GM12878 (cell line): ENCODE results near the gene HEATR1. TPM values are rescaled to one million over a fixed set of nuclear protein-coding genes. Genes with fewer than 3 reads are reported as not detected.

ENCODE experiments used
- BCL11A ChIP-seq: IDR thresholded peaks from 2 replicates; pipeline ENCODE4 v1.6.1; 2011; ENCODE audit warnings: low read depth, low read length
- HDAC6 ChIP-seq: fragments of 200-600 bp; sonication (generic); IDR thresholded peaks from one replicate; pipeline ENCODE4 v1.8.0; 2017; ENCODE audit warnings: antibody characterized with exemption; ENCODE audit not compliant: unreplicated experiment
- IKZF1 ChIP-seq: fragments of 450-650 bp; conservative IDR thresholded peaks from 2 replicates; pipeline ENCODE4 v1.6.1; 2017; ENCODE audit warnings: antibody characterized with exemption, mild to moderate bottlenecking
- MYC ChIP-seq: IDR thresholded peaks from 2 replicates; pipeline ENCODE4 v1.6.1; 2011; ENCODE audit warnings: mild to moderate bottlenecking, low read length, moderate library complexity, inconsistent platforms; ENCODE audit not compliant: insufficient read depth, insufficient replicate concordance, insufficient read length, severe bottlenecking
- NBN ChIP-seq: fragments of 450-650 bp; IDR thresholded peaks from 2 replicates; pipeline ENCODE4 v1.6.1; 2016
- RCOR1 ChIP-seq: conservative IDR thresholded peaks from 2 replicates; pipeline ENCODE4 v1.6.1; 2012; ENCODE audit warnings: low read depth, low read length, improper control_type of control experiment
- SMARCA5 ChIP-seq: fragments of 450-650 bp; IDR thresholded peaks from 2 replicates; pipeline ENCODE4 v1.6.1; 2017; ENCODE audit warnings: mild to moderate bottlenecking
- SREBF2 ChIP-seq: IDR thresholded peaks from 2 replicates; pipeline ENCODE4 v1.6.1; 2012; ENCODE audit warnings: mild to moderate bottlenecking, low read length
- polyA plus RNA-seq, 11 experiments: library from polyadenylated mRNA; depleted of rRNA in 4 of 11; unstranded in 6 of 11; stranded (reverse) in 5 of 11; fragments of >200 nt; fragmentation: Nextera tagmentation in 4 of 11; fragmentation: Illumina TruSeq in 1 of 11; extraction: Ambion mirVana in 4 of 11; extraction: Trizol in 1 of 11; gene quantifications; 1 replicate in 1 of 11; 2 replicates in 10 of 11; pipeline versions ENCODE4 v1.2.1 to v1.2.3, GENCODE V29; 2011 to 2016; ENCODE audit warnings: inconsistent platforms in 2 of 11, missing spikeins in 2 of 11, low read depth in 1 of 11
- total RNA-seq, 4 experiments: library from RNA; depleted of rRNA in 3 of 4; stranded (reverse); fragments of >200 nt in 3 of 4; fragmentation: Illumina TruSeq in 1 of 4; extraction: Trizol in 1 of 4; gene quantifications; 2 replicates each; pipeline versions ENCODE4 v1.2.1 to v1.2.3, GENCODE V29; 2013 to 2021
- TF ChIP-seq, protein P1 (sequence below): fragments of 450-650 bp; IDR thresholded peaks from 2 replicates; pipeline ENCODE4 v1.6.1; 2018; ENCODE audit warnings: mild to moderate bottlenecking, low read depth, moderate library complexity; ENCODE audit not compliant: partially characterized antibody
- TF ChIP-seq, protein P2 (sequence below): IDR thresholded peaks from 2 replicates; pipeline ENCODE4 v1.6.1; 2012; ENCODE audit warnings: low read length, inconsistent platforms

HEATR1 gene
- total and polyA plus RNA-seq, 10 of the 15 experiments (the other 5 are each of a cell fraction or from before 2014, with no cell fraction given): 8.6 to 72.3 (median 41.9) TPM

DNA sequence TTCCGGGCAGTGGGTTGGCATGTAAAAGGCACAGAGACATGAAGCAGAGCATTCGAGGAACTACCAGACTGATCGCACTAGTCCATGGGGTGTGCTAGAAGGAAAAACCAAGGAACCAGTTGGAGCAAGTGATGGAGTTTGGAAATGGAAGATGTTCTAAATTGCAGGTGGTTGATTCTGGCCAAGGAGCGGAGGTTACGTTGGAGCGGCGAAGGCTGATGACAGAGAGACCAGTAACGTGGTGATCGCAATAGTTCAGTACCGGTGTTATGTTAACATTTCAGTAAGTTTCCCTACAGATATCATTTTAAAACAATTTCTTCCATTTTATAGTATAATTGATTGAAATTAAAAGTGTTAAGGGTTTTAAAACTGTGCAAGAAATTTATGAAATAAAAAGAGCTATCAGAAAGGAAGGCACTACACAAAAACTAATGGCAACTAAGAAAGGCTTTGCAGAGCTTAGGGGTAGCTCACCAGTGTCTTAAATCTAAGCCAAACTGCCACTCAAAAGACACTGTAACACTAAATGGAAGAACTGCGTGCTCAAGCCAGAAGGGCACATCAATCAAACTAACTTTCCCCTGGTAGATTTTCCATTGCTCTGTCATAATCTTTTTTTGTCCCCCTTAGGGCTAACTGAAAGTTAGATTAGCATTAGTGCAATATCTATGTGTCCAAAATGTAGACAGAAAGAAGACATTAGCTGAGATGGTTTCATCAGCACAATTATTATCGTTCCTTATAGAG is 11.3 kb upstream of the HEATR1 start (continued):
- TF ChIP-seq HDAC6 (no peak), SREBF2 (no peak), NBN (no peak), RCOR1 (no peak), MYC (no peak), BCL11A (no peak), SMARCA5 (no peak), IKZF1 (no peak)
- TF ChIP-seq, protein P1, sequence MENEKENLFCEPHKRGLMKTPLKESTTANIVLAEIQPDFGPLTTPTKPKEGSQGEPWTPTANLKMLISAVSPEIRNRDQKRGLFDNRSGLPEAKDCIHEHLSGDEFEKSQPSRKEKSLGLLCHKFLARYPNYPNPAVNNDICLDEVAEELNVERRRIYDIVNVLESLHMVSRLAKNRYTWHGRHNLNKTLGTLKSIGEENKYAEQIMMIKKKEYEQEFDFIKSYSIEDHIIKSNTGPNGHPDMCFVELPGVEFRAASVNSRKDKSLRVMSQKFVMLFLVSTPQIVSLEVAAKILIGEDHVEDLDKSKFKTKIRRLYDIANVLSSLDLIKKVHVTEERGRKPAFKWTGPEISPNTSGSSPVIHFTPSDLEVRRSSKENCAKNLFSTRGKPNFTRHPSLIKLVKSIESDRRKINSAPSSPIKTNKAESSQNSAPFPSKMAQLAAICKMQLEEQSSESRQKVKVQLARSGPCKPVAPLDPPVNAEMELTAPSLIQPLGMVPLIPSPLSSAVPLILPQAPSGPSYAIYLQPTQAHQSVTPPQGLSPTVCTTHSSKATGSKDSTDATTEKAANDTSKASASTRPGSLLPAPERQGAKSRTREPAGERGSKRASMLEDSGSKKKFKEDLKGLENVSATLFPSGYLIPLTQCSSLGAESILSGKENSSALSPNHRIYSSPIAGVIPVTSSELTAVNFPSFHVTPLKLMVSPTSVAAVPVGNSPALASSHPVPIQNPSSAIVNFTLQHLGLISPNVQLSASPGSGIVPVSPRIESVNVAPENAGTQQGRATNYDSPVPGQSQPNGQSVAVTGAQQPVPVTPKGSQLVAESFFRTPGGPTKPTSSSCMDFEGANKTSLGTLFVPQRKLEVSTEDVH: no peak
- TF ChIP-seq, protein P2, sequence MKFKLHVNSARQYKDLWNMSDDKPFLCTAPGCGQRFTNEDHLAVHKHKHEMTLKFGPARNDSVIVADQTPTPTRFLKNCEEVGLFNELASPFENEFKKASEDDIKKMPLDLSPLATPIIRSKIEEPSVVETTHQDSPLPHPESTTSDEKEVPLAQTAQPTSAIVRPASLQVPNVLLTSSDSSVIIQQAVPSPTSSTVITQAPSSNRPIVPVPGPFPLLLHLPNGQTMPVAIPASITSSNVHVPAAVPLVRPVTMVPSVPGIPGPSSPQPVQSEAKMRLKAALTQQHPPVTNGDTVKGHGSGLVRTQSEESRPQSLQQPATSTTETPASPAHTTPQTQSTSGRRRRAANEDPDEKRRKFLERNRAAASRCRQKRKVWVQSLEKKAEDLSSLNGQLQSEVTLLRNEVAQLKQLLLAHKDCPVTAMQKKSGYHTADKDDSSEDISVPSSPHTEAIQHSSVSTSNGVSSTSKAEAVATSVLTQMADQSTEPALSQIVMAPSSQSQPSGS: no peak
